GM18861 (cell line): ENCODE results near the gene CKB.

Source experiments
- ATAC-seq: cut with Tn5 transposase; IDR thresholded peaks from one replicate; pipeline ENCODE4 v1.9.1; 2021; ENCODE audit not compliant: unreplicated experiment

CKB gene

GRCh38 chr14:103492156-103492925 lies 30.3 kb downstream of the CKB start:
- no peak for ATAC-seq

DNA sequence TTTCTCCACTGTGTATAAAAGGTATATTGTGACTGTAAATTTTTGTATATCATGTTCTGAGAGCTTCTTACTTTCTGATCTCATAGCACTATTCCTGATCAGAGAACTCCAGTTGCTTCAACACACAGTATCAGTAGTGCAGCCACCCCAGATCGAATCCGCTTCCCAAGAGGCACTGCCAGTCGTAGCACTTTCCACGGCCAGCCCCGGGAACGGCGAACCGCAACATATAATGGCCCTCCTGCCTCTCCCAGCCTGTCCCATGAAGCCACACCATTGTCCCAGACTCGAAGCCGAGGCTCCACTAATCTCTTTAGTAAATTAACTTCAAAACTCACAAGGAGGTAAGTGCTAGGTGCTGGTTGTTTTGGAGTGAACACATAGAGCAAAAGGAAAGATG lies 30.9 kb downstream of the CKB start:
- ATAC-seq: no peak

DNA sequence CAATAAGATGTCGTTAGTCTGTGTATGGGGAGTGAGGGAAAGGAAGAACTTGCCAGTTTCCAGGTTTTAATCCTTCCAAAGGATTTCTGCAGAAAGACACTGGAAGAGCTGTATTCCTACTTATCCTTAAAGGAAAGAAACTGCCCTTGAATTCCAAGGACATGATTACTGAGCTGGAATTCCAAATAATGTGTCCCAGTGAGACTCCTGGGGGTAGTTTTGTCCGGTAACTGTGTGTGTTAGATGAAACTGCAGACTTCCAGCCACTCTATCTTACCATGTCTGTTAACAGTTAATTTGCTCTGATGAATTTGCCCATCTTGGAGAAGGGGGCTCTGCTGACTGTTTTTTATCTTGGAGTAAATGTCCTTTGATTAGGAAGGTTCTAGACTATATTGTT lies 33.0 kb downstream of the CKB start:
- no peak for ATAC-seq

GRCh38 chr14:103488960-103489359 lies 33.7 kb downstream of the CKB start:
- no peak for ATAC-seq

DNA sequence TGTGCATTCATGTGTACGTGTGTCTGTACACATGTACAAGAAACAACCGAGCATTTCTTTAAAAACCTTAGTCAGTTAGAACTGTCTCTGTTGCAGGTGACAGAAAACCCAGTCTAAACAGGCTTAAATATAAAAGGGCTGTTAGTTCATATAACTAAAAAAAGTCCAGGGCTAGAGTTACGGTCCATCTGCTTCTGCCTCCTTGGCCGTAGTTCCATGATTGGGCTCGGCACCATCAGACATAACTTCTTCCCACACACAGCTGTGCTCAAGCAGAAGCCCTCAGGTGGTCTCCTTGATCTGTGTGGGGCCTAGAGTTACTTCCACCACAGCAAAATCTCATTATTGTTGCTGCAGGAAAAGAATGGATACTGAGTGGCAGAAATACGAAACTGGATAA lies 34.6 kb downstream of the CKB start:
- no peak for ATAC-seq

GRCh38 chr14:103485504-103485903 lies 37.1 kb downstream of the CKB start:
- ATAC-seq: no peak

DNA sequence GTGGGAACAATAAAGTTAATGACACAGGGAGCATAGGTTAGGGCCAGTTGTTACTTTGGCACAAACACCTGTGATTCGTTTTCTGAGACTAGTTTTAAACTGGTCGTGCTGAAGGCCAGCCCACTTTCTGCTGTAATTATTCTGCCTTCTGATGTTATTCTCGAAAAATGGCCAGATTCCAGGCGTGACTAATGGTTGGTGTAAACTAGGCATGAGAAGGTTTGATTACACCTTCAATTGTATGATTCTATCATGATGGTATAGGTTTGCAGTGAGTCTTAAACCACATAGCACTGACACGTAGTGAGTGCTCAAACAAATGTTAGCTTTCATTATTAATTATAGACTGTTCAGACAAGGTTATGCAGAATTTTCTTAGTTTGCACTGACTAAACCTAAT lies 39.0 kb downstream of the CKB start:
- no peak for ATAC-seq

- peak; percentile 78 for ATAC-seq
Observed at GRCh38 chr14:103480595-103480994, 42.0 kb downstream of the CKB start.

DNA sequence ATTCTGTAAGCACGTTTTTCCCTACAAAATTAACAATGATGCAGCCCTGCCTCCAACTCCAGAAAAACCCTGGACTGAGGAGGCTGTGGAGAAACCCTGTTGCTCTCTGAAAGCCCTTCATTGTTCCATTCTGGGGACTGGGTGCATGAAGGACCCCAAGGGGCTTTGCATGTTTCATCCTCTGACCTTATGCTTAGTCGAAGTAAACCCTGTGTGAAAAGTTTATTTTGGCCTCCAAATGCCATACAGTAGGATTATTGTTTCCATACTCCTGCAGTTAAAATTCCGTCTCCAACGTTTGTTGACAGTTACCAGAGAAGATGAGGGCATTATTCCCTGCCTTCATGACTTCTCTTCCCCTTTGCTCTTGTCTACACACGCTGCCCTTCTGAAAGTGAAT lies 46.0 kb downstream of the CKB start:
- no peak for ATAC-seq

- ATAC-seq: no peak
Observed at GRCh38 chr14:103476065-103476464, 46.6 kb downstream of the CKB start.

DNA sequence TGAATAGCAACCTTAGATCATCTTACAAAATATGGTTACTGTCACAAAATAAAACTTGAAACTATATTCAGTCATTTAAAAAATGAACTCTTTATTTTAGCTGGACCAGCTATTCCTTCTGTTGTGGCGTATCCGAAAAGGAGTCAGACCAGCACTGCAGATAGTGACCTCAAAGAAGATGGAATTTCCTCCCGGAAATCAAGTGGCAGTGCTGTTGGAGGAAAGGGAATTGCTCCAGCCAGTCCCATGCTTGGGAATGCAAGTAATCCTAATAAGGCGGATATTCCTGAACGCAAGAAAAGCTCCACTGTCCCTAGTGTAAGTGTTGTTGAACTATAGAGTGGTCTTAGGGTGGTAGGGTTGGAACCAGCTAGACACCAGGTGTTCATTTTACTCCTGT lies 47.7 kb downstream of the CKB start:
- ATAC-seq: no peak

GRCh38 chr14:103472939-103473338 lies 49.7 kb downstream of the CKB start:
- ATAC-seq: no peak
